Measurements from ENCODE around the gene STXBP1. TPM values are rescaled to one million over a fixed set of nuclear protein-coding genes. Genes with fewer than 3 reads are reported as not detected.

The STXBP1 gene
- total and polyA plus RNA-seq, 2 experiments from 2014 or later, result 48.6 to 50.4 TPM

GRCh38 chr9:127722055-127722745 lies 110.1 kb downstream of the STXBP1 start:
- H3K27ac Mint-ChIP-seq, result no peak overlapping the region
- no peak for ATAC-seq

More at GRCh38 chr9:127722055-127722745, 110.1 kb downstream of the STXBP1 start:
- H3K4me1 ChIP-seq (ENCODE audit: insufficient read depth), result peaks cover 10% of the 10 kb centered on the region
- Mint-ChIP-seq H3K4me3 (no peak overlapping the region), H3K36me3 (ENCODE audit: low read depth) (no peaks in the 10 kb centered on the region), H3K4me1 (peaks cover 14% of the 10 kb centered on the region), H3K9me3 (no peaks in the 10 kb centered on the region), H3K27me3 (ENCODE audit: insufficient read depth, low read depth, poor library complexity) (peaks cover 8% of the 10 kb centered on the region)
- no peaks in the 10 kb centered on the region for H3K79me2 ChIP-seq (replicated peaks; ENCODE audit: insufficient read depth)
- H3K36me3 ChIP-seq (ENCODE audit: insufficient read depth), result no peaks in the 10 kb centered on the region
- H2AFZ ChIP-seq, result no peak overlapping the region
- no peaks in the 10 kb centered on the region for H4K20me1 ChIP-seq (replicated peaks; ENCODE audit: insufficient read depth)
- DNase-seq (ENCODE audit: low spot score), result no peak
- H3K27ac ChIP-seq (ENCODE audit: low read depth), result peak overlapping the region; percentile 63; the same call in 1 of the 2 replicates
- no peak overlapping the region for H3K4me2 ChIP-seq
- H3F3A ChIP-seq (replicated peaks; ENCODE audit: low read depth), result 0 out of 2 replicates have a peak, but pooled peaks cover 3% of the 10 kb centered on the region
- no peak for TF ChIP-seq STAT1 (IDR thresholded peaks at IDR 0.05; ENCODE audit: unreplicated experiment)
- TF ChIP-seq EZH2 (IDR thresholded peaks at IDR 0.05; ENCODE audit: low read depth, unreplicated experiment), result no peak
- no peak for TF ChIP-seq POLR2AphosphoS5 (IDR thresholded peaks at IDR 0.05; ENCODE audit: low read depth)
- TF ChIP-seq ZNF462 (CRISPR knock-in tag; IDR thresholded peaks at IDR 0.05), result no peak
- TF ChIP-seq CTCF (conservative IDR thresholded peaks at IDR 0.05; ENCODE audit: low read depth in 2 of 2), result no peak
- no peak for TF ChIP-seq JUNB (IDR thresholded peaks at IDR 0.05; ENCODE audit: unreplicated experiment)
- TF ChIP-seq CREB1 (CRISPR knock-in tag; IDR thresholded peaks at IDR 0.05; ENCODE audit: low read depth), result no peak
- no peak for TF ChIP-seq ETS1 (IDR thresholded peaks at IDR 0.05)
- no peak for TF ChIP-seq EZH2phosphoT487 (IDR thresholded peaks at IDR 0.05; ENCODE audit: unreplicated experiment)
- no peaks in the 10 kb centered on the region for H3K27me3 ChIP-seq (ENCODE audit: insufficient read depth)
- no peak overlapping the region for H3K4me3 ChIP-seq
- no peaks in the 10 kb centered on the region for H3K9me2 ChIP-seq (ENCODE audit: insufficient read depth)

Data from GM23338 (cell line).